Measurements from ENCODE around the gene CANX. TPM values are rescaled to one million over a fixed set of nuclear protein-coding genes. Genes with fewer than 3 reads are reported as not detected.

The CANX gene
- total and polyA plus RNA-seq, 3 donors from 2014 or later = 296 to 462 (median 351) TPM

GRCh38 chr5:179777456-179777855 lies 78.7 kb downstream of the CANX start:
- no peak for DNase-seq
- H3K27me3 ChIP-seq = no peaks in the 10 kb centered on the region
- 77 to 82% methylated on average over 9 to 10 of the region's 10 CpGs for WGBS, 2 donors
- H3K4me3 ChIP-seq = no peak overlapping the region
- no peaks in the 10 kb centered on the region for H3K4me1 ChIP-seq
- H3K36me3 ChIP-seq (ENCODE audit: low read depth, missing control alignments) = no peaks in the 10 kb centered on the region
- H3K27ac ChIP-seq = no peak overlapping the region
- no peak for TF ChIP-seq POLR2A (IDR thresholded peaks at IDR 0.05)
- TF ChIP-seq CTCF (IDR thresholded peaks at IDR 0.05) = no peak
- no peaks in the 10 kb centered on the region for H3K9me3 ChIP-seq
- intact Hi-C loops (cut with DNase I; ENCODE audit: low total_unique reads) = no loop called here

- Histone ChIP-seq H3K4me1 (no peaks in the 10 kb centered on the region), H3K27ac (no peak overlapping the region), H3K9me3 (no peaks in the 10 kb centered on the region), H3K4me3 (no peak overlapping the region), H3K36me3 (ENCODE audit: low read depth, missing control alignments) (no peaks in the 10 kb centered on the region), H3K27me3 (no peaks in the 10 kb centered on the region)
- no peak for DNase-seq
- intact Hi-C loops (cut with DNase I; ENCODE audit: low total_unique reads) = no loop called here
- TF ChIP-seq CTCF (IDR thresholded peaks at IDR 0.05) = no peak
- no peak for TF ChIP-seq POLR2A (IDR thresholded peaks at IDR 0.05)
- WGBS, 2 donors = 62 to 79% methylated on average over 9 of the region's 9 CpGs
Measured at GRCh38 chr5:179777909-179778308, 79.1 kb downstream of the CANX start.

GRCh38 chr5:179778591-179778990 lies 79.8 kb downstream of the CANX start:
- Histone ChIP-seq H3K4me1 (no peaks in the 10 kb centered on the region), H3K27me3 (no peaks in the 10 kb centered on the region), H3K27ac (no peak overlapping the region), H3K4me3 (no peak overlapping the region), H3K9me3 (no peaks in the 10 kb centered on the region), H3K36me3 (ENCODE audit: low read depth, missing control alignments) (no peaks in the 10 kb centered on the region)
- TF ChIP-seq POLR2A (IDR thresholded peaks at IDR 0.05) (no peak), CTCF (IDR thresholded peaks at IDR 0.05) (no peak)
- WGBS, 2 donors = 94% methylated on average over 5 of the region's 5 CpGs
- intact Hi-C loops (cut with DNase I; ENCODE audit: low total_unique reads) = no loop called here
- no peak for DNase-seq

- no peak for TF ChIP-seq POLR2A (IDR thresholded peaks at IDR 0.05)
- Histone ChIP-seq H3K27me3 (no peaks in the 10 kb centered on the region), H3K27ac (no peak overlapping the region), H3K36me3 (ENCODE audit: low read depth, missing control alignments) (no peaks in the 10 kb centered on the region), H3K9me3 (no peaks in the 10 kb centered on the region), H3K4me3 (no peak overlapping the region), H3K4me1 (no peaks in the 10 kb centered on the region)
- intact Hi-C loops (cut with DNase I; ENCODE audit: low total_unique reads) = no loop called here
- WGBS, 2 donors = 94 to 96% methylated on average over 4 of the region's 4 CpGs
- no peak for DNase-seq
Measured at GRCh38 chr5:179779826-179780225, 81.1 kb downstream of the CANX start.

- 81 to 89% methylated on average over 7 of the region's 7 CpGs for WGBS, 2 donors
- intact Hi-C loops (cut with DNase I; ENCODE audit: low total_unique reads) = no loop called here
- H3K9me3 ChIP-seq = no peaks in the 10 kb centered on the region
- no peaks in the 10 kb centered on the region for H3K27me3 ChIP-seq
- TF ChIP-seq CTCF (IDR thresholded peaks at IDR 0.05) (no peak), POLR2A (IDR thresholded peaks at IDR 0.05) (no peak)
- no peak overlapping the region for H3K4me3 ChIP-seq
- no peaks in the 10 kb centered on the region for H3K4me1 ChIP-seq
- no peak for DNase-seq
- no peak overlapping the region for H3K27ac ChIP-seq
- H3K36me3 ChIP-seq (ENCODE audit: low read depth, missing control alignments) = no peaks in the 10 kb centered on the region
Measured at GRCh38 chr5:179780362-179780761, 81.6 kb downstream of the CANX start.

Other genes starting within 250 kb of the CANX start
- gene RUFY1, start 148.4 kb upstream of the CANX start, total RNA-seq = 10 to 100 TPM; 47.0 to 51.2 TPM
- gene RUFY1, start 148.4 kb upstream of the CANX start, polyA plus RNA-seq (ENCODE audit: insufficient read depth, low read depth, low replicate concordance) = 28.6 TPM
- 100 to 1,000 TPM; 626 to 636 TPM for gene HNRNPH1, start 75.3 kb upstream of the CANX start, total RNA-seq
- 395 TPM for gene HNRNPH1, start 75.3 kb upstream of the CANX start, polyA plus RNA-seq (ENCODE audit: insufficient read depth, low read depth, low replicate concordance)
- 10 to 100 TPM in 1 of 2 donors, 1 to 10 TPM in 1; 6.4 to 12.8 TPM for gene CBY3, start 17.9 kb upstream of the CANX start, total RNA-seq
- gene CBY3, start 17.9 kb upstream of the CANX start, polyA plus RNA-seq (ENCODE audit: insufficient read depth, low read depth, low replicate concordance) = 7.8 TPM
- 10 to 100 TPM; 52.5 to 60.7 TPM for gene MAML1, start 33.9 kb downstream of the CANX start, total RNA-seq
- 23.5 TPM for gene MAML1, start 33.9 kb downstream of the CANX start, polyA plus RNA-seq (ENCODE audit: insufficient read depth, low read depth, low replicate concordance)
- gene LTC4S, start 95.0 kb downstream of the CANX start, total RNA-seq = 10 to 100 TPM in 1 of 2 donors, 1 to 10 TPM in 1; 3.7 to 10.3 TPM
- gene LTC4S, start 95.0 kb downstream of the CANX start, polyA plus RNA-seq (ENCODE audit: insufficient read depth, low read depth, low replicate concordance) = 4.8 TPM
- 100 to 1,000 TPM; 149 to 152 TPM for gene MGAT4B, start 107.9 kb downstream of the CANX start, total RNA-seq
- gene MGAT4B, start 107.9 kb downstream of the CANX start, polyA plus RNA-seq (ENCODE audit: insufficient read depth, low read depth, low replicate concordance) = 67.9 TPM
- 100 to 1,000 TPM; 192 to 255 TPM for gene SQSTM1, start 121.9 kb downstream of the CANX start, total RNA-seq
- gene SQSTM1, start 121.9 kb downstream of the CANX start, polyA plus RNA-seq (ENCODE audit: insufficient read depth, low read depth, low replicate concordance) = 165 TPM
- 10 to 100 TPM; 58.7 to 61.4 TPM for gene MRNIP, start 159.8 kb downstream of the CANX start, total RNA-seq
- gene MRNIP, start 159.8 kb downstream of the CANX start, polyA plus RNA-seq (ENCODE audit: insufficient read depth, low read depth, low replicate concordance) = 34.9 TPM
- gene TBC1D9B, start 208.9 kb downstream of the CANX start, total RNA-seq = 100 to 1,000 TPM; 122 to 134 TPM
- 76.1 TPM for gene TBC1D9B, start 208.9 kb downstream of the CANX start, polyA plus RNA-seq (ENCODE audit: insufficient read depth, low read depth, low replicate concordance)

Measured in testis (tissue), 3 donors.